DND-41 (cell line): ENCODE data around the gene SLC38A11.
"Not testable (repeated sequence)": the region's sequence is repeated elsewhere in the genome, so short reads cannot be mapped to it uniquely, and the experiment has no call there.

ENCODE experiments used
- ATAC-seq: fragments of 200-7000 bp; cut with Tn5 transposase; 3 replicates; pipeline ENCODE4 v1.9.1; 2021; ENCODE audit warnings: low read depth; ENCODE audit not compliant: insufficient read depth
- DNase-seq: peaks from one replicate; pipeline ENCODE4 v3.0.0-alpha.2; 2020
- H2AFZ ChIP-seq: 2 replicates; pipeline ENCODE4 v1.6.0; 2012; ENCODE audit warnings: low read depth, low read length
- H3K27ac ChIP-seq: 2 replicates; pipeline ENCODE4 v1.5.1; 2012; ENCODE audit warnings: low read length, inconsistent platforms
- H3K27me3 ChIP-seq: fragments of 200-600 bp; sonication (generic); 2 replicates; pipeline ENCODE4 v1.6.0; 2012; ENCODE audit warnings: low read length, mild to moderate bottlenecking, inconsistent platforms; ENCODE audit not compliant: insufficient read depth, poor library complexity
- H3K36me3 ChIP-seq: 2 replicates; pipeline ENCODE4 v1.5.1; 2012; ENCODE audit warnings: low read length, inconsistent platforms; ENCODE audit not compliant: insufficient read depth
- H3K4me1 ChIP-seq: 2 replicates; pipeline ENCODE4 v1.5.1; 2012; ENCODE audit warnings: mild to moderate bottlenecking, low read length; ENCODE audit not compliant: insufficient read depth
- H3K4me2 ChIP-seq: 2 replicates; pipeline ENCODE4 v1.6.0; 2012; ENCODE audit warnings: mild to moderate bottlenecking, moderate library complexity, low read length, inconsistent platforms; ENCODE audit not compliant: insufficient read depth
- H3K4me3 ChIP-seq, 2 experiments: fragments of 200-600 bp in 1 of 2; shearing (Covaris generic) in 1 of 2; 2 replicates each; pipeline ENCODE4 v1.5.1; 2012 to 2016; ENCODE audit warnings: inconsistent platforms in 2 of 2, low read length in 2 of 2, mild to moderate bottlenecking in 2 of 2, low read depth in 1 of 2, moderate library complexity in 1 of 2
- H3K79me2 ChIP-seq: 2 replicates; pipeline ENCODE4 v1.6.0; 2012; ENCODE audit warnings: low read length, inconsistent platforms; ENCODE audit not compliant: insufficient read depth
- H3K9ac ChIP-seq: 2 replicates; pipeline ENCODE4 v1.6.0; 2012; ENCODE audit warnings: low read depth, mild to moderate bottlenecking, inconsistent platforms, low read length, moderate library complexity
- H3K9me3 ChIP-seq: 2 replicates; pipeline ENCODE4 v1.5.1; 2012; ENCODE audit warnings: low read length, moderate library complexity, mild to moderate bottlenecking, inconsistent platforms; ENCODE audit not compliant: insufficient read depth, severe bottlenecking
- H4K20me1 ChIP-seq: 2 replicates; pipeline ENCODE4 v1.6.0; 2012; ENCODE audit warnings: low read length; ENCODE audit not compliant: insufficient read depth
- CTCF ChIP-seq: IDR thresholded peaks from 2 replicates; pipeline ENCODE4 v1.5.1; 2012; ENCODE audit warnings: borderline replicate concordance, low read length, moderate library complexity, mild to moderate bottlenecking; ENCODE audit not compliant: poor library complexity, severe bottlenecking; ENCODE audit errors: extremely low read depth
- EZH2 ChIP-seq: IDR thresholded peaks from 3 replicates; pipeline ENCODE4 v1.6.1; 2012; ENCODE audit warnings: borderline replicate concordance, low read depth, mild to moderate bottlenecking, moderate library complexity, low read length, inconsistent platforms; ENCODE audit not compliant: severe bottlenecking

SLC38A11 gene

GRCh38 chr2:164986027-164986426 is 30.7 kb upstream of the SLC38A11 start:
- not testable (repeated sequence) for DNase-seq, H3K4me2 ChIP-seq, H4K20me1 ChIP-seq, H3K9me3 ChIP-seq, H3K27me3 ChIP-seq, H3K79me2 ChIP-seq, H2AFZ ChIP-seq, H3K4me3 ChIP-seq, H3K9ac ChIP-seq, H3K27ac ChIP-seq, ATAC-seq, H3K36me3 ChIP-seq
- H3K4me1 ChIP-seq = peaks cover 25% of the 10 kb centered on the region

GRCh38 chr2:164984428-164984827 is 29.1 kb upstream of the SLC38A11 start:
- no peak for TF ChIP-seq EZH2
- TF ChIP-seq CTCF = no peak
- Histone ChIP-seq H3K79me2 (no peaks in the 10 kb centered on the region), H3K27ac (no peak overlapping the region), H3K36me3 (no peaks in the 10 kb centered on the region), H3K9me3 (no peaks in the 10 kb centered on the region), H3K27me3 (no peaks in the 10 kb centered on the region), H3K4me3 (no peak overlapping the region), H3K4me1 (peaks cover 13% of the 10 kb centered on the region), H2AFZ (no peak overlapping the region), H3K9ac (no peak overlapping the region), H3K4me2 (no peak overlapping the region), H4K20me1 (no peaks in the 10 kb centered on the region)
- no peak for ATAC-seq
- DNase-seq = no peak

GRCh38 chr2:164981217-164981990 is 26.1 kb upstream of the SLC38A11 start:
- Histone ChIP-seq H3K27ac (no peak overlapping the region), H3K4me2 (no peak overlapping the region), H3K4me3 (no peak overlapping the region), H3K9ac (no peak overlapping the region), H3K79me2 (no peaks in the 10 kb centered on the region), H4K20me1 (no peaks in the 10 kb centered on the region), H3K4me1 (no peaks in the 10 kb centered on the region), H3K9me3 (no peaks in the 10 kb centered on the region), H3K27me3 (no peaks in the 10 kb centered on the region), H3K36me3 (no peaks in the 10 kb centered on the region), H2AFZ (no peak overlapping the region)
- DNase-seq (no peak), ATAC-seq (no peak)
- TF ChIP-seq EZH2 = no peak
- TF ChIP-seq CTCF = no peak

GRCh38 chr2:164980688-164981087 is 25.4 kb upstream of the SLC38A11 start:
- not testable (repeated sequence) for ATAC-seq, H3K9me3 ChIP-seq

More at GRCh38 chr2:164980688-164981087, 25.4 kb upstream of the SLC38A11 start:
- H2AFZ ChIP-seq, H3K4me2 ChIP-seq, H3K27ac ChIP-seq, H4K20me1 ChIP-seq, H3K79me2 ChIP-seq, DNase-seq, H3K36me3 ChIP-seq, H3K27me3 ChIP-seq, H3K4me1 ChIP-seq, H3K4me3 ChIP-seq, H3K9ac ChIP-seq: not testable (repeated sequence)
